H9 (cell line): ENCODE data around the gene NTMT2. TPM values are rescaled to one million over a fixed set of nuclear protein-coding genes. Genes with fewer than 3 reads are reported as not detected.

ENCODE experiments used
- DNase-seq: peaks from one replicate; pipeline ENCODE4 v3.0.0-alpha.2; 2017
- H2AFZ ChIP-seq: one replicate; pipeline ENCODE4 v1.6.1; 2013; ENCODE audit warnings: mild to moderate bottlenecking, low read length, control low read depth, moderate library complexity
- H2AK5ac ChIP-seq: 2 replicates; pipeline ENCODE4 v1.6.1; 2013; ENCODE audit warnings: low read length, control low read depth, mixed read lengths; ENCODE audit not compliant: insufficient read length
- H2BK120ac ChIP-seq: one replicate; pipeline ENCODE4 v1.6.1; 2013; ENCODE audit warnings: low read depth, mild to moderate bottlenecking, low read length, control low read depth, inconsistent platforms; ENCODE audit not compliant: poor library complexity, severe bottlenecking
- H2BK12ac ChIP-seq: 2 replicates; pipeline ENCODE4 v1.6.1; 2013; ENCODE audit warnings: low read length, control low read depth, mixed read lengths, low read depth; ENCODE audit not compliant: insufficient read length
- H2BK15ac ChIP-seq: 2 replicates; pipeline ENCODE4 v1.6.1; 2013; ENCODE audit warnings: low read depth, low read length, control low read depth
- H2BK20ac ChIP-seq: one replicate; pipeline ENCODE4 v1.6.1; 2013; ENCODE audit warnings: low read depth, mild to moderate bottlenecking, low read length, control low read depth, inconsistent platforms; ENCODE audit not compliant: poor library complexity, severe bottlenecking
- H2BK5ac ChIP-seq: 2 replicates; pipeline ENCODE4 v1.6.1; 2013; ENCODE audit warnings: low read length, control low read depth, mixed read lengths; ENCODE audit not compliant: insufficient read length
- H3K14ac ChIP-seq: 2 replicates; pipeline ENCODE4 v1.6.1; 2013; ENCODE audit warnings: low read length, control low read depth; ENCODE audit not compliant: insufficient read depth
- H3K18ac ChIP-seq: 2 replicates; pipeline ENCODE4 v1.6.1; 2013; ENCODE audit warnings: low read depth, mild to moderate bottlenecking, mixed read lengths, low read length, control low read depth; ENCODE audit not compliant: insufficient read length
- H3K23ac ChIP-seq: 2 replicates; pipeline ENCODE4 v1.6.1; 2013; ENCODE audit warnings: low read length, control low read depth, mixed read lengths, low read depth; ENCODE audit not compliant: insufficient read length
- H3K23me2 ChIP-seq: 2 replicates; pipeline ENCODE4 v1.6.1; 2013; ENCODE audit warnings: low read depth, mild to moderate bottlenecking, mixed read lengths, low read length, control low read depth; ENCODE audit not compliant: insufficient read length, poor library complexity, severe bottlenecking
- H3K27ac ChIP-seq: 2 replicates; pipeline ENCODE4 v1.5.1; 2013; ENCODE audit warnings: low read length, control low read depth, mixed read lengths, low read depth; ENCODE audit not compliant: insufficient read length
- H3K27me3 ChIP-seq: 2 replicates; pipeline ENCODE4 v1.6.1; 2013; ENCODE audit warnings: low read length, control low read depth, inconsistent platforms; ENCODE audit not compliant: insufficient read depth
- H3K4ac ChIP-seq: 2 replicates; pipeline ENCODE4 v1.6.1; 2013; ENCODE audit warnings: low read depth, mild to moderate bottlenecking, control low read depth, inconsistent platforms, low read length, moderate library complexity
- H3K4me1 ChIP-seq: 2 replicates; pipeline ENCODE4 v1.6.1; 2013; ENCODE audit warnings: low read length, control low read depth, inconsistent platforms; ENCODE audit not compliant: insufficient read depth
- H3K4me2 ChIP-seq: 2 replicates; pipeline ENCODE4 v1.6.1; 2013; ENCODE audit warnings: low read length, control low read depth, mixed read lengths; ENCODE audit not compliant: insufficient read length, insufficient read depth
- H3K56ac ChIP-seq: 2 replicates; pipeline ENCODE4 v1.6.1; 2013; ENCODE audit warnings: low read depth, mild to moderate bottlenecking, mixed read lengths, low read length, control low read depth; ENCODE audit not compliant: insufficient read length
- H3K79me1 ChIP-seq: 2 replicates; pipeline ENCODE4 v1.6.1; 2013; ENCODE audit warnings: low read depth, mild to moderate bottlenecking, moderate library complexity, low read length, control low read depth, inconsistent platforms; ENCODE audit not compliant: insufficient read depth, poor library complexity, severe bottlenecking
- H3K79me2 ChIP-seq: 2 replicates; pipeline ENCODE4 v1.6.1; 2013; ENCODE audit warnings: low read length, control low read depth, inconsistent platforms; ENCODE audit not compliant: insufficient read depth
- H3K9ac ChIP-seq: 2 replicates; pipeline ENCODE4 v1.6.1; 2013; ENCODE audit warnings: low read length, control low read depth, mixed read lengths; ENCODE audit not compliant: insufficient read length; ENCODE audit errors: extremely low read depth
- H3K9me3 ChIP-seq: one replicate; pipeline ENCODE4 v1.6.1; 2013; ENCODE audit warnings: low read depth, low read length, inconsistent platforms; ENCODE audit not compliant: control insufficient read depth
- H3T11ph ChIP-seq: one replicate; pipeline ENCODE4 v1.6.1; 2013; ENCODE audit warnings: mild to moderate bottlenecking, low read length, control low read depth, inconsistent platforms
- H4K20me1 ChIP-seq: one replicate; pipeline ENCODE4 v1.6.1; 2013; ENCODE audit not compliant: control insufficient read depth, insufficient read length, insufficient read depth
- H4K5ac ChIP-seq: 2 replicates; pipeline ENCODE4 v1.6.1; 2013; ENCODE audit warnings: low read depth, mild to moderate bottlenecking, mixed read lengths, low read length, control low read depth; ENCODE audit not compliant: insufficient read length
- H4K8ac ChIP-seq: replicated peaks from 2 replicates; pipeline ENCODE4 v1.6.1; 2013; ENCODE audit warnings: low read length, control low read depth, mixed read lengths, low read depth; ENCODE audit not compliant: insufficient read length
- H4K91ac ChIP-seq: 2 replicates; pipeline ENCODE4 v1.6.1; 2013; ENCODE audit warnings: low read depth, mild to moderate bottlenecking, moderate library complexity, mixed read lengths, low read length, control low read depth; ENCODE audit not compliant: insufficient read length
- H3K27ac Mint-ChIP-seq, 3 experiments: 2 replicates in 2 of 3; 3 replicates in 1 of 3; pipeline ENCODE4 v1.8.0; 2020 to 2021; ENCODE audit warnings: mixed read lengths in 3 of 3, mild to moderate bottlenecking in 1 of 3, moderate library complexity in 1 of 3
- H3K27me3 Mint-ChIP-seq: 2 replicates; pipeline ENCODE4 v1.8.0; 2021; ENCODE audit warnings: low read depth, mild to moderate bottlenecking, moderate library complexity, mixed read lengths
- H3K36me3 Mint-ChIP-seq, 3 experiments: 2 replicates in 2 of 3; 3 replicates in 1 of 3; pipeline ENCODE4 v1.8.0; 2020 to 2021; ENCODE audit warnings: low read depth in 3 of 3, mixed read lengths in 3 of 3; ENCODE audit not compliant: insufficient read depth in 1 of 3
- H3K4me1 Mint-ChIP-seq, 2 experiments: 2 replicates each; pipeline ENCODE4 v1.8.0; 2020; ENCODE audit warnings: mixed read lengths in 2 of 2
- H3K4me3 Mint-ChIP-seq, 2 experiments: 2 replicates in 1 of 2; 3 replicates in 1 of 2; pipeline ENCODE4 v1.8.0; 2020 to 2021; ENCODE audit warnings: mild to moderate bottlenecking in 2 of 2, mixed read lengths in 2 of 2, moderate library complexity in 1 of 2
- H3K9me3 Mint-ChIP-seq, 2 experiments: 2 replicates in 1 of 2; 3 replicates in 1 of 2; pipeline ENCODE4 v1.8.0; 2020; ENCODE audit warnings: mild to moderate bottlenecking in 2 of 2, mixed read lengths in 2 of 2, moderate library complexity in 1 of 2
- CTCF ChIP-seq: fragments of 200-600 bp; sonication (generic); conservative IDR thresholded peaks from 3 replicates; pipeline ENCODE4 v1.8.0; 2021; ENCODE audit warnings: antibody characterized with exemption, mild to moderate bottlenecking
- WGBS: extraction: QIAGEN DNeasy Blood & Tissue Kit; methylation state at CpG from one replicate; pipeline ENCODE4 v1.1.7; 2013; ENCODE audit warnings: missing lambda C conversion rate, low lambda C conversion rate, mixed read lengths; ENCODE audit not compliant: insufficient read length; ENCODE audit errors: extremely low coverage; 5-methylcytosine and 5-hydroxymethylcytosine counted together
- total RNA-seq: library from RNA; stranded (reverse); gene quantifications from 2 replicates; pipeline ENCODE4 v1.2.1, GENCODE V29; 2021

Gene NTMT2
- total RNA-seq, 1 experiment from 2014 or later, result 0.28 TPM

DNA sequence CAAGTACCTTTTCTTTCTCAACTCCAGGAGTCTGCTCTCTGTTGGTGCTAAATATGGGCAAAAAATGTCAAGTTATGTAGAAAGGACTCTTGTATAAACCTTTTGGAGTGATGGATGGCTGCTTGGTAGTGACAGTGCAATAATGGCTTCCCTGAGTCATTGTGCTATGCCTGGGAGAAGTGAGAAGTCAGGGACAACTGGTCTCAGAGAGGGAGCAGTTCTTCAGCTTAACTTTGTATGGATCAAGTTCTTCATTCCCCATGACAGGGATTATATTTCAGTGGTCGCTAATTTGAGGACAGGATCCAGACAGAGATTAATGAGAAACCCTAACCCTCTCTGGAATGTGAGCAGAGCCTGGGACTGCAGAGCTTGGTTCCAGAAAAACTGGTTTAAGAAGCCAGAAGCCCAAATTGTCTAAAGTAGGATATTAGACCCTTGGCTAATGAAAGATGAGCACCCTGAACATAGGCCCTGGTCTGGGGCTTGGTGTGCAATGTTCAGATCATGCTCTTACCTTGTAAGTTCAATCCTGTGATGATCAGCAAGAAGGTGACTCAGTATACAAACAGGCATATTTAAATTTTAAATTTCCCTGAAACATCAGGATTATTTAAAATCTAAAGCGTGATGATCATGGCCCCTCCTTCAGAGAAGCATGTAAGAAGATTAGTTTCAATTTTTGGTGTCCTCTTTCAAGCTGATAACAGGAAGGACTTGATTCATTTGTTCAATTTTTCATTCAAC is 50.9 kb downstream of the NTMT2 start:
- Histone ChIP-seq H3K4me1 (no peaks in the 10 kb centered on the region), H3K79me2 (no peaks in the 10 kb centered on the region), H4K8ac (no peak overlapping the region), H3K23me2 (no peaks in the 10 kb centered on the region), H2BK20ac (no peak overlapping the region), H3K4ac (no peak overlapping the region), H4K91ac (no peak overlapping the region), H3K18ac (no peak overlapping the region), H3K9ac (no peak overlapping the region), H4K20me1 (no peaks in the 10 kb centered on the region), H2BK120ac (no peak overlapping the region), H2AK5ac (no peak overlapping the region), H3K56ac (no peak overlapping the region), H3K27me3 (no peaks in the 10 kb centered on the region; the same call in 1 of the 2 replicates), H2BK15ac (no peak overlapping the region), H3K4me2 (no peak overlapping the region), H3K14ac (no peak overlapping the region), H3K79me1 (no peaks in the 10 kb centered on the region), H3K23ac (no peak overlapping the region), H2BK12ac (no peak overlapping the region), H4K5ac (no peak overlapping the region), H3K9me3 (no peaks in the 10 kb centered on the region), H3T11ph (no peak overlapping the region), H2BK5ac (no peak overlapping the region), H2AFZ (no peak overlapping the region), H3K27ac (no peak overlapping the region)
- TF ChIP-seq CTCF, result no peak
- H3K27ac Mint-ChIP-seq, result no peak overlapping the region
- DNase-seq, result no peak
- no peak overlapping the region for H3K4me3 Mint-ChIP-seq
- no peaks in the 10 kb centered on the region; a peak in 1 of 7 replicates for H3K36me3 Mint-ChIP-seq
- no peaks in the 10 kb centered on the region; a peak in 1 of 4 replicates for H3K4me1 Mint-ChIP-seq
- WGBS, result no CpG with 5 or more reads among the region's 2 CpGs
- H3K27me3 Mint-ChIP-seq, result no peaks in the 10 kb centered on the region; the same call in 1 of the 2 replicates
- H3K9me3 Mint-ChIP-seq, result peaks cover 0 to 2% of the 10 kb centered on the region in 2 experiments; a peak in 1 of 5 replicates
